Measurements from ENCODE around the gene PLCH1.

Gene PLCH1

GRCh38 chr3:155407331-155407730 lies 337.5 kb downstream of the PLCH1 start:
- TF ChIP-seq POLR2AphosphoS5 (IDR thresholded peaks at IDR 0.05; ENCODE audit: low read depth, low read length) (no peak), SIN3A (IDR thresholded peaks at IDR 0.05; ENCODE audit: borderline replicate concordance, insufficient read depth, low read length) (no peak), FOXP2 (optimal IDR thresholded peaks at IDR 0.05; ENCODE audit: borderline replicate concordance, extremely low read depth, extremely low read length, insufficient read depth) (no peak), TAF1 (IDR thresholded peaks at IDR 0.05; ENCODE audit: borderline replicate concordance, insufficient read depth, low read length) (no peak), REST (IDR thresholded peaks at IDR 0.05; ENCODE audit: insufficient read depth in 1 of 2, low read depth in 2 of 2, low read length in 2 of 2) (no peak)

- no peak for TF ChIP-seq REST (IDR thresholded peaks at IDR 0.05; ENCODE audit: insufficient read depth in 1 of 2, low read depth in 2 of 2, low read length in 2 of 2)
- TF ChIP-seq POLR2AphosphoS5 (IDR thresholded peaks at IDR 0.05; ENCODE audit: low read depth, low read length), result no peak
Observed at GRCh38 chr3:155404486-155404885, 340.4 kb downstream of the PLCH1 start.

GRCh38 chr3:155402656-155403055 lies 342.2 kb downstream of the PLCH1 start:
- TF ChIP-seq SIN3A (IDR thresholded peaks at IDR 0.05; ENCODE audit: borderline replicate concordance, insufficient read depth, low read length) (no peak), POLR2AphosphoS5 (IDR thresholded peaks at IDR 0.05; ENCODE audit: low read depth, low read length) (no peak), REST (IDR thresholded peaks at IDR 0.05; ENCODE audit: insufficient read depth in 1 of 2, low read depth in 2 of 2, low read length in 2 of 2) (no peak), TAF1 (IDR thresholded peaks at IDR 0.05; ENCODE audit: borderline replicate concordance, insufficient read depth, low read length) (no peak), FOXP2 (optimal IDR thresholded peaks at IDR 0.05; ENCODE audit: borderline replicate concordance, extremely low read depth, extremely low read length, insufficient read depth) (no peak)

GRCh38 chr3:155398046-155398445 lies 346.8 kb downstream of the PLCH1 start:
- no peak for TF ChIP-seq FOXP2 (optimal IDR thresholded peaks at IDR 0.05; ENCODE audit: borderline replicate concordance, extremely low read depth, extremely low read length, insufficient read depth)
- TF ChIP-seq TAF1 (IDR thresholded peaks at IDR 0.05; ENCODE audit: borderline replicate concordance, insufficient read depth, low read length), result no peak
- TF ChIP-seq POLR2AphosphoS5 (IDR thresholded peaks at IDR 0.05; ENCODE audit: low read depth, low read length), result no peak
- TF ChIP-seq REST (IDR thresholded peaks at IDR 0.05; ENCODE audit: insufficient read depth in 1 of 2, low read depth in 2 of 2, low read length in 2 of 2), result no peak
- no peak for TF ChIP-seq SIN3A (IDR thresholded peaks at IDR 0.05; ENCODE audit: borderline replicate concordance, insufficient read depth, low read length)

GRCh38 chr3:155394240-155394639 lies 350.6 kb downstream of the PLCH1 start:
- no peak for TF ChIP-seq POLR2AphosphoS5 (IDR thresholded peaks at IDR 0.05; ENCODE audit: low read depth, low read length)
- TF ChIP-seq REST (IDR thresholded peaks at IDR 0.05; ENCODE audit: insufficient read depth in 1 of 2, low read depth in 2 of 2, low read length in 2 of 2), result no peak
- TF ChIP-seq SIN3A (IDR thresholded peaks at IDR 0.05; ENCODE audit: borderline replicate concordance, insufficient read depth, low read length), result no peak
- no peak for TF ChIP-seq FOXP2 (optimal IDR thresholded peaks at IDR 0.05; ENCODE audit: borderline replicate concordance, extremely low read depth, extremely low read length, insufficient read depth)
- no peak for TF ChIP-seq TAF1 (IDR thresholded peaks at IDR 0.05; ENCODE audit: borderline replicate concordance, insufficient read depth, low read length)
